ENCODE measurements around the gene DTL. TPM values are rescaled to one million over a fixed set of nuclear protein-coding genes. Genes with fewer than 3 reads are reported as not detected.

Gene DTL
- total RNA-seq, 6 experiments from 2014 or later, result 13.3 to 21.7 (median 18.2) TPM

GRCh38 chr1:212152308-212152693 lies 116.8 kb downstream of the DTL start:
- Mint-ChIP-seq H3K9me3 (no peaks in the 10 kb centered on the region; the same call in 1 of the 2 replicates), H3K4me3 (no peak overlapping the region), H3K36me3 (ENCODE audit: low read depth) (no peaks in the 10 kb centered on the region), H3K27me3 (ENCODE audit: insufficient read depth) (no peaks in the 10 kb centered on the region), H3K4me1 (ENCODE audit: low read depth) (0 out of 2 replicates have a peak, but pooled peaks cover 10% of the 10 kb centered on the region), H3K27ac (no peak overlapping the region)
- no peak for DNase-seq
- no peak for TF ChIP-seq CTCF (IDR thresholded peaks at IDR 0.05)

GRCh38 chr1:212152869-212153268 lies 117.3 kb downstream of the DTL start:
- Mint-ChIP-seq H3K36me3 (ENCODE audit: low read depth) (no peaks in the 10 kb centered on the region), H3K27me3 (ENCODE audit: insufficient read depth) (no peaks in the 10 kb centered on the region), H3K9me3 (no peaks in the 10 kb centered on the region; the same call in 1 of the 2 replicates), H3K4me1 (ENCODE audit: low read depth) (0 out of 2 replicates have a peak, but pooled peaks cover 10% of the 10 kb centered on the region), H3K4me3 (no peak overlapping the region), H3K27ac (no peak overlapping the region)
- DNase-seq, result no peak
- TF ChIP-seq CTCF (IDR thresholded peaks at IDR 0.05), result no peak

- no peak for TF ChIP-seq CTCF (IDR thresholded peaks at IDR 0.05)
- Mint-ChIP-seq H3K27ac (no peak overlapping the region), H3K27me3 (ENCODE audit: insufficient read depth) (peaks cover under 1% of the 10 kb centered on the region; the same call in 1 of the 2 replicates), H3K36me3 (ENCODE audit: low read depth) (no peaks in the 10 kb centered on the region), H3K9me3 (no peaks in the 10 kb centered on the region; the same call in 1 of the 2 replicates), H3K4me3 (no peak overlapping the region), H3K4me1 (ENCODE audit: low read depth) (0 out of 2 replicates have a peak, but pooled peaks cover 10% of the 10 kb centered on the region)
- DNase-seq, result no peak
Measured at GRCh38 chr1:212153635-212154034, 118.1 kb downstream of the DTL start.

Small RNA genes lying within 50 kb of the gene (microRNA-seq; reads per million reads assigned to microRNA genes)
- not detected for gene MIR3122

Other genes starting within 250 kb of the DTL start
- gene LPGAT1, start 205.0 kb upstream of the DTL start, total RNA-seq (2021; fragmentation: NEBNext Ultra II Directional; extraction: Animal tissue kit (Norgen Biotek cat#: 25700)), result 10 to 100 TPM; 36.4 to 50.4 (median 44.9) TPM
- 10 to 100 TPM in 5 of 6 experiments, 1 to 10 TPM in 1; 9.6 to 14.5 (median 13.3) TPM for gene INTS7, start 191 bp upstream of the DTL start, total RNA-seq (2021; fragmentation: NEBNext Ultra II Directional; extraction: Animal tissue kit (Norgen Biotek cat#: 25700))
- gene PPP2R5A, start 249.7 kb downstream of the DTL start, total RNA-seq (2021; fragmentation: NEBNext Ultra II Directional; extraction: Animal tissue kit (Norgen Biotek cat#: 25700)), result 10 to 100 TPM; 15.2 to 19.5 (median 17.8) TPM

Data from HFFc6 (cell line).